GM15510 (cell line): Measurements from ENCODE around the gene RMDN2.
A peak's percentile ranks its signal among the peaks of the same experiment; 100 is the strongest.

Source experiments
- POLR2A ChIP-seq: IDR thresholded peaks from 3 replicates; pipeline ENCODE4 v1.6.1; 2011; ENCODE audit warnings: borderline replicate concordance; ENCODE audit not compliant: insufficient read length; ENCODE audit errors: extremely low read depth

Gene RMDN2, protein sequence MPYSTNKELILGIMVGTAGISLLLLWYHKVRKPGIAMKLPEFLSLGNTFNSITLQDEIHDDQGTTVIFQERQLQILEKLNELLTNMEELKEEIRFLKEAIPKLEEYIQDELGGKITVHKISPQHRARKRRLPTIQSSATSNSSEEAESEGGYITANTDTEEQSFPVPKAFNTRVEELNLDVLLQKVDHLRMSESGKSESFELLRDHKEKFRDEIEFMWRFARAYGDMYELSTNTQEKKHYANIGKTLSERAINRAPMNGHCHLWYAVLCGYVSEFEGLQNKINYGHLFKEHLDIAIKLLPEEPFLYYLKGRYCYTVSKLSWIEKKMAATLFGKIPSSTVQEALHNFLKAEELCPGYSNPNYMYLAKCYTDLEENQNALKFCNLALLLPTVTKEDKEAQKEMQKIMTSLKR

DNA sequence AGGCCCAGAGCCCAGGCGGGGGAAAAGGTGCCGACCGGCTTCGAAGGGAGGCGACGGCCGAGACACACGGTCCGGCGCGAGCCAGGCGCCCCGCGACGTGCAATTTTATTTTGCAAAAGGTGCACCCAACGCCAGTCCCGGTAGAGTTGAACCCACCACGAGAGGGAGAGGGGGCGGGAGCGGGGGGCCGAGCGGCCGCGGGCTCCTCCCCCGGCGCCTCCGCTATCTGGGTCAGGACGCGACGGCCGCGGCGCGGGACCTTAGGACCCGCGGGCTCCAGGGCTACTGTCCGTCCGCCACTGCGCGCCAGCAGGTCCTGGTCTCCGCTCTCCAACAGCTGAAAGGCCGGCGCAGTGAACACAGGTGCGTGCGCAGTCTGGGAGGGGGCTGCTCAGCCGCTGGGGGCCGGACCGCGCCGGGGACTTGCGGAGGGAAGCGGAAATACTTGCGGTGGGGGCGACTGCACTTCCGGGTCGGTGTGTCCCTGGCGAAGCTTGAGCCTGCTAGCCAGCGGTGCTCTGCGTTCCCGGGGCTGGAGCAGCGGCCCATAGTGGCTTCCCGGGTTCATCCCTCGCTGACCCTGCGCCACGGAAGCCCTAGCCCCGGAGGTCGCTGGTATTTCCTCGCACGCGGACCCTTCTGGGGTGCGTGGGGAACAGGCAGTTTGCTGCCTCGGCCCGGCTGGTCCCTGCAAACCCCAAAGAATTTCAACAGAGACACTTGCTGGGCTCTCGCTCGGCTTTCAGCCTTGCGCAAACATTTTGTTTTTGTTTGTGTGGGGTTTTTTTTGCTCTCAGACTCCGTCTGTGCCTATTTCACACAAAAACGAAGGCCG, at the start of gene RMDN2:
Gene RMDN2, plus strand, starts transcription at position 225 of the 835 bp plus-strand sequence. CDS start 3,991 bp downstream, outside the sequence.
- peak; percentile 86 for TF ChIP-seq POLR2A

GRCh38 chr2:37875403-37875906, 49.6 kb upstream of the RMDN2 start:
- no peak for TF ChIP-seq POLR2A

- no peak for TF ChIP-seq POLR2A
These were observed 48.9 kb upstream of the RMDN2 start for GRCh38 chr2:37876227-37876626.

GRCh38 chr2:37877457-37878315, 47.4 kb upstream of the RMDN2 start:
- no peak for TF ChIP-seq POLR2A

GRCh38 chr2:37878536-37878935, 46.6 kb upstream of the RMDN2 start:
- TF ChIP-seq POLR2A, result no peak

GRCh38 chr2:37880551-37880950, 44.5 kb upstream of the RMDN2 start:
- no peak for TF ChIP-seq POLR2A

DNA sequence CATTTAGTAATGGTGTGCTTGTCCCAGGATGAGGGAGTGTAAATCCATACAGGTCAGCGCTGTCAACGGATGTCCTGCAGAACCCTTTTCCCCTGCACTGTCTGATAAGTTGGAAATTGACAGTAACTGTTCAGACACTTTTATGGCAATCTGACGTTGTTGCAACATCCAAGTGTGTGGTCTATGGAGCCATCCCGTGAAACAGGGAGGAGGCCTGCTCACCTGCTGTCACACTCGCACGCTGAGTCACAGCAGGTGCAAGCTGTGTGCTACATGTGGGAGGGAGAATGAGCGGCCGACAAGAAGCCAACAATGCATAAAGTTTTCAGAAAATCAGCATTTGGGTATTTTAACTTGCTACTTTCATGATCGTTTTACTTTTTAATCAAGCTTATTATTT, 43.7 kb upstream of the RMDN2 start:
- no peak for TF ChIP-seq POLR2A

GRCh38 chr2:37882036-37882435, 43.1 kb upstream of the RMDN2 start:
- no peak for TF ChIP-seq POLR2A

GRCh38 chr2:37883518-37883917, 41.6 kb upstream of the RMDN2 start:
- TF ChIP-seq POLR2A, result no peak

- no peak for TF ChIP-seq POLR2A
These were observed 39.6 kb upstream of the RMDN2 start for GRCh38 chr2:37885329-37885993.

- TF ChIP-seq POLR2A, result no peak
These were observed 38.3 kb upstream of the RMDN2 start for GRCh38 chr2:37886745-37887144.

DNA sequence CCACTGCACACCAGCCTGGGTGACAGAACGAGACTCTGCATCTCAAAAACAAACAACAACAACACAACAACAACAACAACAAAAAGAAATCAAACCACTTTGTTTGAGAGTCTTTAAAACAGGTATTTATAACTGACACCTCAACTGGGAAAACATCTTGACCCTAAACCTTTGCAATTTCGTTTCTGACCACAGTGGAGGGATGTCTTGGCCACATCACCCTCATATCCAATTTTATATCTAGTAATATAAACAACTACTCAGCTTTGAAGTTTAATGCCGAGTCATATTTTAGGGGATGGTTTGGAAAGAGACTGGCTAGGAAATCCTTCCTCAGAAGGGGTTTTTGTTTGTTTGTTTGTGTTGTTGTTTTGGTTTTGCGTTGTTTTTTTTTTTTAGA, 37.8 kb upstream of the RMDN2 start:
- no peak for TF ChIP-seq POLR2A

DNA sequence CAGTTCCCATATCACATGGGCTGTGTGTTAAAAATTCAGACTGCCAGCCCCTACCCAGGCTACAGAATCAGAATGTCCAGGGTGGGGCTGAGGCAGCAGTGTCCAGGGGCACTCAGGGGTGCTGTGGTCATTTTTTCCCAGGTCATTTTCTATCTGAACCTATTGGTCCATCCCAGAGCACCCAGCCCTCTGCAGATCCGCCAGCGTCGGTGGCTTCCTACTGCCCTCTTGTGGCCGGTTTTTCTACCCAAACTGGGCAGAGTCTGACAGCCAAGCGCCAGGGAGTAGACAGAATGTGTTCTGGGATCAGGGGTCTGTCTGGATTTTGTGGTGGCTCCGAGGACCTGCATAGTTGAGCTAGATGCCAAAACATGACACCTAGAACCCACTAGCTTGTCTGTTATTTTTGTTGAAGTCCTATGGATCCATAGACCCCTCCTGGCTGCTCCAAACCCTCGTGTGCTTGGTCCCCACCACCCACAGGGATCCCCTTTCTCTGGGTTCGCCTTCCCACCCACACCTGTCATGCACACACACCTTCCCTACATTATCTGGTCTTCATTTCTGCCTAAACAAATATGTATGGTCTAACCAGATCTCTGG, 34.1 kb upstream of the RMDN2 start:
- no peak for TF ChIP-seq POLR2A
